T-helper 2 cell (primary cell): Measurements from ENCODE around the gene ZNF599.

Experiments
- DNase-seq, 5 experiments: peaks; one replicate each; pipeline versions ENCODE4 v3.0.0 to v3.0.0-alpha.2; 2012 to 2022

Gene ZNF599

GRCh38 chr19:34744896-34745690 lies 27.9 kb downstream of the ZNF599 start:
- no peak for DNase-seq

DNA sequence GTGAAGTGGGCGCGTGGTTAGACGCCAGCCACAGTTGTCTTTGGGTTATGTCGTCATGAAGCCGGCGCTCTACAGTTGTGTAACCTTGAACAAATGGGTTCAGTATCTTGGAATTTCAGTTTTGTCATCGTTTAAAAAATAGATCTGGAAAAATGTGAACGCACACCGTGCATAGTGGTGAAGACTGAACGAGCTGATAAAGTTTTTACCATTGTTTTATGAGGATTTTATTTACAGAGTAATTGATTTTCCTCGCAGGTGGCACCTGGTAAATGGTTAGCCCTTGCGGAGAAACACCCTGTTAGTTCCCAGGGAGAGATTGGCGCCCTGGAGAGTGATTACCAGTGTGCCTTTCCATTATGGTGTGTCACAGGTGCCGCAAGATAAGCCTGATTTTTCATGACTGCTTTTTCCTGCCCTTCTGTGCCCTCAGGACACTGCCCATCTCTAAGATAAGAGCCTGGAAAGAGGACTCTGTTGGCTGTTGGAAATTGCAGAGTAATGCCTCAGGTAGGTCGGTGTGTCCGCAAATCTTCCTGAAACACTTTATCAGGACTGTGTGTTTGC lies 38.4 kb downstream of the ZNF599 start:
- DNase-seq = peak in 1 of 5 experiments; percentile 94

- peak; percentile 39 to 92 (median 67) for DNase-seq
Measured at GRCh38 chr19:34733746-34734536, 39.1 kb downstream of the ZNF599 start, which contains the start of gene ZNF181. Gene ZNF181, plus strand, starts transcription at chr19:34734243. Its CDS starts 795 bp downstream, at chr19:34735038.

DNA sequence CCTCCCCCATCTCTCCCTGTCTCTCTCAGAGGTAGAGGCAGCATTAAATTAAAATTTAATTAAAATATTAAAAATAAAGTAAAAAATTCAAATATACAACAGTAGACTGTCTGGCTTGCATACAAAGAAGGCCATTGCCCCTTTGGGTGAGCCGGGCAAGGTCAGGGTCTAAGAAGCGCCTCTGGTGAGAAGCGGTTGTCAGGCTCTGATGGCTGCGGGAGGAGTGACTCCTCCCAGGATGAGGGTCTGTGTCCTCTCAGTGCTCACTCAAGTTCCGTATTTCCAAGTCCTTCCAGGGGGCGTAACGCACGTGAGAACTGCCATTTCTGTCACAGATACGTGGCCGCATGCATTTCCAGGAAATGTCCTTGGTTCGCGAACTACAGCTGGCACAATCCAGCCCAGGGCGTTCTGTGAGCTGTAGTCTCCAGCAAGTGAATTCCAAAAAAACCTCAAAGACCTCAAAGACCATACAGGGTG lies 39.7 kb downstream of the ZNF599 start:
- DNase-seq = no peak

- no peak for DNase-seq
Measured at GRCh38 chr19:34732612-34733211, 40.3 kb downstream of the ZNF599 start.

DNA sequence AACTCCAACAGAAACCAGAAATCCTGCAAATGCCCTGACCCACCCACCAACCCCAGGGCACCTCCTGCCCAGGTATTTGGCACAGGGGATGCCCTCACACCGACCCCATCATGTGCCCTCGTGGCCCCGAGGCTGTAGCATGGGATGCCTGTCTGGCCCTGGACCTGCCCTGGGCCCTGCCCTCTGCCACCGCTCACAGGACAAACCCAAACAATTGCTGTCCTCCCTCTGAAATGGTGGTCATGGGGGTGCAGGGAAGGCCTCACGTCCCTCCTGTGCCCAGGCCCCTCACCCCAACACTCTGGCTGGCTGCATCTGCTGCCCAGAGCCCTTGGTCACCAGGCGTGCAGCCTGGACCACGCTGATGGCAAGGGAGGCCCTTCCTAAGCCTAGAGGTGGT lies 41.1 kb downstream of the ZNF599 start:
- no peak for DNase-seq

GRCh38 chr19:34731019-34731829 lies 41.8 kb downstream of the ZNF599 start:
- no peak for DNase-seq

DNA sequence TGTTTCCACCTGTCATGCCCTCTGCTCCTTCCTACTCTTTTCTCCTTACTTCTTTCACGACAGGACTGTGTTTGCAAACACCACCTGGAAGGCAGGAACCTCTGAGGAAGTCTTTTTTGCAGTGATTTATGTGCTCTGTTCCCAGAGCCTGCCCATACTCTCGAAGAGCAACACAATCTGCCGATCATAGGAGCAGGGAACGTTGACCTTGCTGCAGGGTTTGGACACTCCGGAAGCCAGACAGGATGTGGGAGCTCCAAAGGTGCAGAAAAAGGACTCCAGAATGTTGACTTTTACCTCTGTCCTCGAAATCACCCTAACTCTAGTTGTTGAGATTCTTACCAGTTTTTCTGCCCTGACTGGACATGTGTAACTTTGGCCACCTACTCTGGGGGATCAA lies 47.6 kb downstream of the ZNF599 start:
- no peak for DNase-seq

GRCh38 chr19:34722353-34722752 lies 50.7 kb downstream of the ZNF599 start:
- DNase-seq = no peak

- DNase-seq = no peak
Measured at GRCh38 chr19:34715357-34715756, 57.7 kb downstream of the ZNF599 start.

GRCh38 chr19:34713262-34713637 lies 59.8 kb downstream of the ZNF599 start:
- peak in 1 of 5 experiments; percentile 24 for DNase-seq

GRCh38 chr19:34712395-34713261 lies 60.4 kb downstream of the ZNF599 start:
- peak in 3 of 5 experiments; percentile 31 to 72 (median 44) for DNase-seq

DNA sequence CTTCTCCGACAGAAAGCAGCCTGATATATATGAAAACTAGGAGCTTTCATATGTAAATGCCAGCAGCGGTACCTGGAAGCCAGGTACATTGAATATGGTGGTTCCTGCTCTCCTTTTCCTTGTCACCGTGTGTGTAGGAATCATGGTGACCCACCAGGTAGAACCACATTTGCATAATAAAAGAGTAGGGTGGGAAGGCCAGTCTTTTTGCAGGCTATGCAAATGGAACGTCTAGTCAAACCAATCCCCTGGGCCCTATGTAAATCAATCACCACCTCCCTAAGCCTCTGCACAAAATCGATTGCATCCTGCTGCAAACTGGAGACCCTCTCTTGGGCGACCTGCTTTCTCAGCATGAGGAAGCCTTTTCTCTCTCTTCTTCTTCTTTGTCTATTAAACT lies 61.1 kb downstream of the ZNF599 start:
- no peak for DNase-seq
